HG02623 (cell line): ENCODE results near the gene SYT1.

ENCODE experiments used
- ATAC-seq: cut with Tn5 transposase; IDR thresholded peaks from one replicate; pipeline ENCODE4 v1.9.1; 2021; ENCODE audit warnings: moderate library complexity; ENCODE audit not compliant: unreplicated experiment

SYT1 gene

DNA sequence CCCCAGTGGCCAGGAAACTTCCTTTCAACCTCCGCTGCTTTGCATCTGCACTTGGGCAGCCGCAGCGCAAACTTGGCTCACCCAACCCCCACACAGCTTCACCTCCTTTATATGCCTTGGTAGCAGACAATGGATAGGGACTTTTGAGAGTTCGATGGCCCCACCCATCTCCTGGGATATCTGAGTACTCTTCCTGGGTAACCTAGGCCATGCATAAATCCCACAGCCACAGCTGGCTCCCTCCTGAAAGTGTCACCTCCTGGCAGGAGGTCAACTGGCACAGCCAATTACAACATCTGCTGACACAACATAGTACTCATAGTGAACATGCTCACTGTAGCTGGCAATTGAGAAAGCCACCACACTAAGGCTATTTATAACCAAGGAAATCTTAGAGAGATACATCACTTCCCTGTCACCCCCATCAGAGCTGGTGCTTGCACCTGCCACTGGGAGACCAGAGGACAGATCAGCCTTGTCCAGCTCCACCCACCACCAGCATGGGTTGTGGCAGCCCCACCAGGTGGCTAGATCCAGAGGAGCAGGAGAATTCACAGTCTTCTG, 410.0 kb downstream of the SYT1 start:
- ATAC-seq, result no peak

DNA sequence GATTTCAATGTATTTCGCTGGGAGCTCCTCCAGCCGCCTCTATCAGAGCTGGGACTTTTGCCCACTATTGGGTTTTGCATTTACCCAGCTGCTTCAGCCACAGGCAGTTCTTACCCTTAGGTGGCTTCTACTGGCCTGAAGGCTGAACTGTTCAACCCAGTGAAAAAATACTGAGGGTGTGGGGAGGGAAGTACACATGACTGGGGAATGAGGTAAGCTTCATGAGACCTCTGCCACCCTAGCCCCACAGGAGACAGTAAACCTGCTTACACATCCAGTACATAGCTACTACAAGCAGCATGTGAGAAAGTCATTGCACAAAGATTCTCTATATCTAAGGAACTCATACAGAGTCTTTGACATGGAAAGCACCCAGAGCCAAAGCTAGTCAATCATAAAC, 411.1 kb downstream of the SYT1 start:
- ATAC-seq, result no peak

DNA sequence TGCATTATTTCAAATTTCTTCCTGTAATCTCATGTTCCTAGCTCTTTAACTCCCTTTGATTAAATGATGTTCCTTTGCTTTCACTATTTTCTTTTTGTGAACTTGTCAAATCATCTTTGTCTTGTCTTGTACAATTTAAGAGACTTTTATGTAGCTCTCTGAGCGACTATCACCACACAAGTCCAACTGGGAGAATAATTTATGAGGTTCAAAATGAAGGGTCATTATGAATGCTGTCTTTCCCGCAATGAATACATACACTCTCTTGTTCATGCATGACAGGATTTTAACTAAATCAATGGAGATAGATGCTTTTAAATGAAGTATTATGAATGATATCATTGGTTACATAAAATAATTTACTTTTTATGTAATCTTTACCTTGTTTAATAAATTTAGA, 418.8 kb downstream of the SYT1 start:
- no peak for ATAC-seq

DNA sequence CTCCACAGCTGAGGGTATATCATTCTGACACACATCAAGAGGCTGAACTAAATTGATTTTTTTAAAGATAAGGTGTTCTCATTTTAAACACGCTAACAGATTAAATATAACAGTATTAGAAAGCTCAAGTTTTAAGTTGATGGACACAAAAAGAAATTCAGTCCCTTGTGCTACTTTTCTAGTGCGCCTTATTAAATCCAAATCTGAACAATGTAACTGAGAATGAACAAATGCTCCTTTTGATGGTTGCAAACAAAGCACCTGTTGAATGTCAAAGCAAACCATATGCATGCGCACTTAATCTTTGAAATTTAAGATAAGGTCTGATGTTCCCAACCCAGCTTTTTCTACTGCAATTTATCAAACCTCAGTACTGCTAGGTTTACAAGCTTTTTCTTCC, 424.3 kb downstream of the SYT1 start:
- no peak for ATAC-seq

DNA sequence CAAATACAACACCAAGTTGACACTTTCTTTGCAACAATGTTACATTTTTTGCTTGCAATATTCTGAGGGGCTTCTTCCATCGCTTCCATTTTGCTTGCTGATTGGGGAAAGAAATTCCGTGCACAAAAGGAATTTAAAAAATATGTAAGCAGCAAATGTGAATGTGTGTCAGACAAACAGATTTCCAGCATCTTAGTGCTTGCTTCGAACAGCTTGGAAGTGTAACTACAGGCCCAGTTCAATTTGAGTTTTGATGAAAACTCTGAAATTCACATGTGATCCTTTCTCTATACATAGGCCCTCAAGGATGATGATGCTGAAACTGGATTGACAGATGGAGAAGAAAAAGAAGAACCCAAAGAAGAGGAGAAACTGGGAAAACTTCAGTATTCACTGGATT, 427.1 kb downstream of the SYT1 start:
- no peak for ATAC-seq

DNA sequence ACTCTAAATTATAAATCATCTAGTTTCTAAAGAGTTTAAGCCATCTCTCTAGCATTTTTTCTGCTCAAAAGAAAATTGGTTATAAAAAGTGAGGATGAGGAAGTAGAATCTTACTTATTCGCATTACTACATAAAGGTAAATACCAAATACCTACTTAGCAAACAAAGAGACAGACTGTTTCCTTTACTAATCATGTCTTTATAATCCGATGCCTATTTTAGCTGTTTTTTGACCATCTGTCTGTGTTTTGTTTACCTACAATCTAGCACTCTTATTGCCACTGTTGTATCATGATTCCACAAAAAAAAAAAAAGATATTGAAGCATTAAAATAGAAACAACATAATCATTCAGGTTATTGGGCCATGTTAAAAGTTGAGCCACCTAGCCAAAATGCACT, 430.0 kb downstream of the SYT1 start:
- ATAC-seq, result no peak

DNA sequence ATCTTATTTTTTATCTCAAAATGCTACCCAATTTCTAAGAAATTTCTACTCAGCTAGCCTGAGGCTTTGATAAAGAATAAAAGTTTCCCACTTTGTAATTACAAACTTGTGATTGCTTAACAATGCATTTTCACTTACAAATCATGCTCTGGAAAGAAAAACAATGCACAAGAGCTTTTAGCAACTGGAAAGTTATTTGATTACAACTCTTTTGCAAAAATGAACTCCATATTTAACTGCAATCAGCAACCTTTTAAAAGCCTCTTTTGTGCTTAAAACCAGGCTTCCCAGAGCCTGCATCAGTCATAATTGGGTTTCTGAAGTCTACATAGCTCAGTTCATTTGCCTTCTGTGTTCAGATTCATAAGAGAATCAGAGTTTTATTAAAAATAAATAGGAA, 431.0 kb downstream of the SYT1 start:
- no peak for ATAC-seq

DNA sequence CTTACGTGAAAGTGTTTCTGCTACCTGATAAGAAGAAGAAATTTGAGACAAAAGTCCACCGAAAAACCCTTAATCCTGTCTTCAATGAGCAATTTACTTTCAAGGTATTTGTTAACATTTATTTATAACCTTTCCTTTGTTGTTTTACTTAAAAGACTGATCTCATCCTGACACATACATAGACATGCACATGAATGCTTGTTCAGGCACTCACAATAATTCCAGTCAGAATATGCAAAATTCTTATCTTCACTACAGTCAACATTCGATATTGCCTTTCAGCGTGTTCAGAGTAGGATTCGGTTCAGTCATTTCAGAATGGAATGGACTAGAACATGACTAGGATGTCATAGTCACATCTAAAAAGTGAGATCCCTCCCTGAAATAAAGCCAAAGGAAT, 431.6 kb downstream of the SYT1 start:
- no peak for ATAC-seq

DNA sequence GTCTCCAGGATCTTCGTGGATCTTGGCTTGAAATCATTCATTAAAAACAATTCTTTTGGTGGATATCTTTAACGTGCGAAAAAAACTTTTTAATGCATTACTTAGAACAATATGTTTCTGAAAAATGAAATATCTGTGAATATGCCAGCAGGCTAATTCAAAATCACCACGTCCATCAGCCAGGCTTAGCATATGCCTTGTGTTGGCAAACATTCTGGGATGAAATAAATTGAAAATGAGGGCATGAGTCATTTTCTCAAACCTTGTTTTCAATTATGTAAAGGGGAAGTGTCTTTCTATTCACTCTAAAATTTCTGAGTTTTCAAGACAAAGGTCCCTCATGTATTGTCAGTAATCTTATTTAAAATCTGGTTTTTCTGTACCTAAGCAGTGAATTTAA, 432.3 kb downstream of the SYT1 start:
- no peak for ATAC-seq

DNA sequence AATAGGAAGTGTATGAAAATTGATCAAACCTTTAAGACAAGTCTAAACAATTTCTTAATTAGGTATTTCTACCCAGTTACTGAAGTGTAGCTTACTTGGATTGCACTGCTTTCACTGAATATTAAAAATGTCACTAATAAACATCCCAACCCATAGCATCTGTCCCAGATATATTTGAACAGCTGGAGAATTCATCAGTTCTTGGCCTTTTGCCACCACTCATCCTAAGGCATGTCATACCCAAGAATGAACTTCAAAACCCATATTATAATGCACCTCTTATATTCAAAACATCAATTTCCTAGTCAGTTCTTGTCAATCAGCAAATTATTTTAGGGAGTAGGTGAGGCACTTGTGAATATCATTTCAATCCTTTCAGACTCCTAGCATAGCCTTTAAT, 433.9 kb downstream of the SYT1 start:
- ATAC-seq, result no peak

DNA sequence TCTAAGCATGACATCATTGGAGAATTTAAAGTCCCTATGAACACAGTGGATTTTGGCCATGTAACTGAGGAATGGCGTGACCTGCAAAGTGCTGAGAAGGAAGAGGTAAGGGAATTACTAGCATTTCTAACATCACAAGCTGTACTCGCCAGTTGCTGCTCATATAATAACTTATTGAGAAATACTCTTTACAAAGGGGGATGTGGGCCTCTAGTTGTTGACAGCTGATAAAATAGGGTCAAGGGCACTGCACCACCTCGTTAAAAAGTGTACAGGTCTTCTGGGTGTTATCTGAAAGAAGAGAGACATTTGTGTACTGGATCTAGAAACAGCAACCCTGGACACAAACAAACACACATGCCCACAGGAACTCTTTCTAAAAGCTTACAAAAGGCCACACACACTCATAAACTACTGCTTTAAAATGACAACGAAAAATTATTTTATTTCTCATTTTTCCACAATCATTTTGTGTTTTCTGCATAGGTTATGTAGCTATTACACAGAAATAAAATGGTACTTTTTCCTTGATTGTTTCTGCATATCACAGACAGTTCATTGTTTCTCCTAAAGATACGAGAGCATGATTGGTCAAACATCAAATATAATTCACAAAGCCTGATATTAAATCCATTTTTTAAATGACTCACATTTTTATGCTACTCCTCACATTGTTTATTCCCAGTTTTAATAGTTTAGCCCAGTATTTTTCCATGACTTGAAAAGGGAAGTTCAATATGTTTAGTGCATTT, 435.0 kb downstream of the SYT1 start:
- ATAC-seq, result no peak

DNA sequence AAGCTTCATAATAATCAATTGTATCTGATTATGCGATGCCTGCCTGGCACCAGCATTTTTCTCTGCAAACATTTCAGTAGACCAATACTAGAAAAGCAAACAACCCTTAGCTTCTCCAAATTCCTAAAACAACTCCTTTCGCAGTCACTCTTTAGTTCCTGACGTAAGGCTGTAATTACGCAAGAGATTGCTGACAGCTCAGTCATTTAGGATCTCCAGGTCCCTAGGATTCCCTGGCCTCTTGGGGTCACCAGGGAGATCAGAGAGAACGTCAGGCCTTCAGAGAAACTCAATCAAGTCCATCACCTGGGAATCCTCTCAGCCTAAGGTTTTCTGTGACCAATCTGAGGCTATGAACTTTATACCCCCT, 435.6 kb downstream of the SYT1 start:
- ATAC-seq, result no peak

DNA sequence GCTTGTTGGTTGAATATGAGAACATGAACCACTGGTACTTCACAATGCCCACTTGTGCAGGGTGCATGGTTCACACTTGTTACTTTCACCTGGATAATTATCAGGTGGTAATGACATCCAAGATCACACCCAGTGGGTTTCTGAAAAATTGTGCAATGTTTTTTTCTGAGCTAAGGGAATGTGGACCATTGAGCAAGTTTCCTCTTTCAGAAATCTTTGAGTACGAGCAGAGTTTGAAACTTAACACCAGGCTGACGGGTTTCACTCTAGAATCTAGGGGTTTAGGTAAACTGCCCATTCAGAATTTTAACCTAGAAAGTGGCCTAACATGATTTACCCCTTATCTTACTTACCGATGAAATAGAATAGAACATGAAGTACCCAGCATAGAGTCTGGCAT, 436.6 kb downstream of the SYT1 start:
- no peak for ATAC-seq

DNA sequence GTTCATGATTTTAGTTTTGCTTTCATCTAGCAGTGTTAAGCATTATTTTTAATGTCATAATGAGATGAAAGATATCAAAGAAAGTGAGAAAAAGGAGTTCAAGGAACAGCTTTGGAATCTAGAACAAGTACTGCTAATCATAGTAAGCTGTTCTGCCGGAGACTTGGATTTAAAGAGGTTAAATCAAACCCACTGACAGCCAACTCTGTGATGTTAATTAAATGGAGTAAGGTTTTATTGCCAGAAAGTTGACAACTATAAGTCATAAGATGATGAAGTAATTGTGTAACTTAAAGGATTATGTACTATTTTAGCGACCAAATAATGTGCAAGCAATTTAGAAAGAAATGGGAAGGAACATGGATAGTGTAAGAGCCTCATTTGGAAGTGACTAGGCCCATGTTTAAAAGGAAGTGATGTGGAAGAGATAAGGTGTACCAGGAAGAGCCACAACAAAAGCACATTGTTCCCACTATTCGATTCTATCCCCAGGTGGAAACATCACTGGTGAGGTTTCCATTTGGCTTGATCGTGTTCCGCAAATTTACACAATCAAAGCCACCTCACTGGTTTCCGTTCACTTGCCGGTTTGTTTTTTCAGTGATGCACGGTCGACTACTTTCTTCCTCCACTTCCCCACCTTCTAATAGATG, 437.7 kb downstream of the SYT1 start:
- no peak for ATAC-seq

DNA sequence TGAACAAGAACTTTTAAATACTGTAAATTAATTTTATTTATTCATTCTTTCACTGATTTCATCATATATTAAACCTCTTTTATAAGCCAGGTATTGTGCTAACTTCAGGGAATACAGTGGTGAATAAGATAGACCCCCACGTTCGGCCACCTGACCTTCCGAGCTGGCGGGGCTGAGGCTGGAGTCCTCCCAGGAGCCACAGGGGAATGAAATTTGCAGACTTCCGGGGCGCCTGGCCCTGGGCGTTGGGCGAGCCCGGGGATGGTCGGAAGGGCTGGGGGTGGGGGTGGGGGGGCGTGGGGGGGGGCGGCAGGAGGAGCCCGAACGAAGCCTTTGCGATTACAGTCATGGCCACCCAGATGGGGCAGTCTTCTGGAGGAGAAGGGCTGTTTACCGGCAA, 442.8 kb downstream of the SYT1 start:
- ATAC-seq, result no peak

DNA sequence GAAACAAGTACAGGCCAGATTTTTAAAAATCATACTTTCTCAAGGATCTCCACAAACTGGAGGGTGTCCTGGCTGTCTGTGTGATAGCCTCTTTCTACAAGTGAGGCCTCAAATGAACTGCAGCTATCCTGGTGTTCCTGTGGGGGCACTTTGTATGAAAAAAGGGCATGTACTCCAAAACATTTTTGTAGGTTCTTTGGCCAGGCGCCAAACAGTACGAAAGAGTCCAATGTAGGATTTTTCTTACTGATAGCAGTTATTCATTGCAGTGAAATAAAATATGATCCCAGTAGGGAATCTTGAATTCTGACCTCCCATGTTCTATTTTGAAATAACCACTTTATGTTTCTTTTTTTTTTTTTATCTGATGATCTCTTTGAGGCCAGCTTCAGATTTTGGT, 444.5 kb downstream of the SYT1 start:
- no peak for ATAC-seq

DNA sequence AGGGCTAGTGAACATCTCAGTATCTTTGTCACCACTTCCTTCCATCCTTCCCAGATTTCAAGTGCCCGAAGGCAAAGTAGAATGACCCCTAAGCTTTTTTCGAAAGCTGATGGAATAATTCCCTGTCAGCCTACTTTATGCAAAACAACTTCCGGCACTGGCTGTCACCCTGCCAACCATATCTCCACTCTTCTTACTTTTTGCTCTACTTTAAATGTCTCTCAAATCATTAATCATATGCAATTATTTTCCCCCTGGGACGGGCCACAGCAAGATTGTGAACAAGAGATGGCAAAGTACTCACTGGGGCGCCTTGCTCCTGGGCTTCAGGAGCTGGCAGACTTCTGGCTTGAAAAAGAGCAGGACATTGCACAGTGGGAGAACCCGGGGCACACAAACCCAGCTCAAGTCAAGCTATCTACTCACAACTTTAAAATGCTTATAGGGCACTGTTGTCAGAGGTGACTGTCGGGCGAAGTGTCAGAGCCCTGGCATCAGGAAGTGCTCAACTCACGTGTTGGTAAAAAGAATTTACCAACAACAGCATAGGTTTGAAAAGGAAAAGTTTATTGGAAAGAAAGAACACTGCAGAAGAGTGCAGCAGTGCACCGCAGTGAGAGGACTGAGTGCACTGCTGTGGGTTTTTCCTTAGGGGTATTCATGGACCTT, 452.7 kb downstream of the SYT1 start:
- ATAC-seq, result no peak

DNA sequence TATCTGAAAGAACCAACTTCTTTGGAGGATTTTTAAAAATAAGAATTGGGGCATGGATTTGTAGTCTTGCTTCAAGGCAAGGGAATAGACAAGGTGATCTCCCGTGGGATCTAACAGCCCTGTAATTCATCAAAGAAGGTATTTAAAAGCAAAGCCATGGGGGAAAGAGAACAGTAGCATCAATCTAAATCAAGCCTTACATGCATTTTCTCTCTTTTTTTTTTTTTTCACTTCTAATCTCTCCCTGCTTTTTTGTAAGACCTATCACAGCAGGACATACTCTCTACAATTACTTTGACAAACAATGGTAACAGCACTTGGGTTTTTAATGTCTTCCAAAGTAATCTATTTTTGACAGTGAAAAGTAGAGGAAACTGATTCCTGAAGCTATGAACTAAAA, 458.3 kb downstream of the SYT1 start:
- ATAC-seq, result no peak

DNA sequence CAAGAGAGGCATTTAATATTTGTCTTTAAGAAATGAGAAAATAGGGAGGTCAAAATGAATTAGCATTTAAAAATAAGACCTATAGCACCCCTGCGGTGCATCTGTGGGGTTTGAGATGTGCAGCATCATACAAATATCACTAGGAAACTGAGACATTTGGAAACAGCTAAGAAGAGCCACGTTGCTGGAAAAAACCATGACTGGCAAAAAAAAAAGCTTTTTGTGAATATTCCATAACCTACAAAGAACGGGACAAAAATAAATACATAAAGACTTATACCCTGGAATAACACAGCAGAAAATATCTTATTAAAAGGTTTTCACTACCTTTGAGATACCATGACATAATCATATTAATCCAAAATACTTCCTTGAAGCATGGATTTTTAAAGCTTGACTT, 460.0 kb downstream of the SYT1 start:
- ATAC-seq, result no peak

DNA sequence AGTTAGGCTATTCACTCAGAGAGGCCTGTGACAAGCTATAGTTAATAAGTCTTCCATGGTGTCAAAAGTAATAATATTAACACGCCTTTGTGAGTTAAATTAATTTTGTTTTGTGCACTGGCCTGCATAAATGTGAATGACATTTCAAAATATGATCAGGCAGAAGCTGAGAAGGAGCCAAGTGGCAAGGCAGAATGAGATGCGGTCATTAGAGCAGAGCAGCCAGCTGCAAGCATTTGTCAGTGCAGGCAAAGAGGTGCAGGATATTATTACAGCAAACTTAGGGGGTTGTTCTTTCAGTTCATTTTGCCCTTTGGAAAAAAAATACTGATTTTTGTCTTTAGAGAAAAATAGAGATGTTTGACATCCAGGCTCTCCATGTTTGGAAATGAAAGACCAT, 461.6 kb downstream of the SYT1 start:
- ATAC-seq, result no peak

DNA sequence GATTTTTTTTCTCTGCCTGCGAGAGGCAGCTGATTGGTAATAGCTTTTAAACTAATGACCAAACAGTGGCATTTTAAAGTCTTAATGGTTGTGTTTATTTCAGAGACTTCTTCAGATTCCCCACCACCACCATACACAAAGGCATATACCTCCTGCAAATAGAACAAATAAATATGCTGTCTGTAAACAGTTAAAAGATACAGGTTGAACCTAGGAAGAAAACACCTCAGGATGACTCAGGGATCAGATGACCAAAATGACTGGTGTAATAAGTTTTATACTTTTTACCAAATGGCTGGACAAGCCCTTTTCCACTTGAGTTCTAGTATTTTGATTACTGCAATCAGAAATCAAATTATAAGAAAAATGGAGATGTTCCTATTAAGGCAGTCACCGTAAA, 462.1 kb downstream of the SYT1 start:
- no peak for ATAC-seq

DNA sequence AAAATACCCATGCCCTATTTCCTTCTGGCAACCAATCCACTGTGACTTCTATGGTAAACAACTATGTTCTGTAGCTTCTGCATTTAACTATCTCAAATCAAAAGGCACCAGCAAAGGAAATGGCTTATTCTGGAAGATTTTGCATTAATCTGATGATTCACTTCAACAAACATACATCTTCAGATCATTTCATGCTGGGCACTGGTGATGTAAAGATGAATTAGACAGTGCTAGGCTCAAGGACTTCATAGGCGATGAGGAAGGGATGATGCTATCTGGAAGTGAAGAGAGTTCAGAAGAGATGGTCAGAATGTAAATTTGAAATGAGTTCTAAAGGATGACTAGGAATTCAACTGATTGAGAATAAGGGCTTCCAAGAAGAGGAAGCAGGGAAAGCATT, 462.9 kb downstream of the SYT1 start:
- no peak for ATAC-seq
